IMR-90 (cell line): ENCODE data around the gene ANKS3. TPM values are rescaled to one million over a fixed set of nuclear protein-coding genes. Genes with fewer than 3 reads are reported as not detected.

Experiments used
- ATAC-seq: fragments of 200-7000 bp; cut with Tn5 transposase; 2 replicates; pipeline ENCODE4 v1.9.1; 2020; ENCODE audit warnings: low read depth, mild to moderate bottlenecking, moderate library complexity
- BruUV-seq: library from RNA; stranded (reverse); fragments of 400-500 nt; replicated peaks from 2 replicates; lab custom pipeline; 2021; lab: Mats Ljungman, UMichigan
- CTCF ChIA-PET: fragments of 300-600 bp; formaldehyde crosslinking; extraction: SDS; loops from one replicate; lab custom pipeline; 2021; ENCODE audit warnings: antibody characterized with exemption; lab: Yijun Ruan, JAX
- POLR2A ChIA-PET: fragments of 300-600 bp; sonication (Branson Sonifier 250); formaldehyde crosslinking; loops from one replicate; lab custom pipeline; 2022; ENCODE audit warnings: antibody characterized with exemption; ENCODE audit not compliant: unreplicated experiment; lab: Charles Lee
- DNase-seq: peaks from one replicate; pipeline ENCODE4 v3.0.0; 2013
- H2AFZ ChIP-seq: replicated peaks from 2 replicates; pipeline ENCODE3; 2013; ENCODE audit warnings: low read length, mild to moderate bottlenecking; ENCODE audit not compliant: poor library complexity
- H2AK5ac ChIP-seq: 2 replicates; pipeline ENCODE4 v1.6.1; 2013; ENCODE audit warnings: low read depth, low read length, inconsistent platforms
- H2AK9ac ChIP-seq: replicated peaks from 2 replicates; pipeline ENCODE3; 2013; ENCODE audit warnings: mild to moderate bottlenecking, low read depth, low read length, moderate library complexity; ENCODE audit not compliant: poor library complexity
- H2BK120ac ChIP-seq: 2 replicates; pipeline ENCODE4 v1.6.1; 2013; ENCODE audit warnings: low read depth, low read length, inconsistent platforms
- H2BK15ac ChIP-seq: 3 replicates; pipeline ENCODE4 v1.6.1; 2013; ENCODE audit warnings: low read depth, low read length, inconsistent platforms
- H2BK20ac ChIP-seq: 2 replicates; pipeline ENCODE4 v1.6.1; 2013; ENCODE audit warnings: low read depth, mild to moderate bottlenecking, inconsistent platforms, low read length, moderate library complexity
- H2BK5ac ChIP-seq: 2 replicates; pipeline ENCODE4 v1.6.1; 2013; ENCODE audit warnings: mild to moderate bottlenecking, low read depth, low read length, inconsistent platforms; ENCODE audit not compliant: poor library complexity, severe bottlenecking
- H3K14ac ChIP-seq: replicated peaks from 2 replicates; pipeline ENCODE4 v1.6.1; 2013; ENCODE audit warnings: low read depth, low read length, inconsistent platforms
- H3K18ac ChIP-seq: 2 replicates; pipeline ENCODE4 v1.6.1; 2013; ENCODE audit warnings: low read depth, low read length, control low read depth
- H3K23ac ChIP-seq: 2 replicates; pipeline ENCODE4 v1.6.1; 2013; ENCODE audit warnings: low read depth, low read length, inconsistent platforms
- H3K27ac ChIP-seq: 2 replicates; pipeline ENCODE4 v1.5.1; 2013; ENCODE audit warnings: mild to moderate bottlenecking, control low read depth, low read length; ENCODE audit not compliant: insufficient read depth
- H3K27me3 ChIP-seq: 2 replicates; pipeline ENCODE4 v1.6.1; 2013; ENCODE audit warnings: low read length; ENCODE audit not compliant: control insufficient read depth, insufficient read depth
- H3K36me3 ChIP-seq: 2 replicates; pipeline ENCODE4 v1.6.1; 2013; ENCODE audit warnings: low read length, mixed read lengths; ENCODE audit not compliant: control insufficient read depth, insufficient read depth
- H3K4ac ChIP-seq: 2 replicates; pipeline ENCODE4 v1.6.1; 2013; ENCODE audit warnings: low read depth, low read length, inconsistent platforms
- H3K4me1 ChIP-seq: 2 replicates; pipeline ENCODE4 v1.6.1; 2013; ENCODE audit warnings: low read length, mixed read lengths; ENCODE audit not compliant: control insufficient read depth, insufficient read depth
- H3K4me2 ChIP-seq: 2 replicates; pipeline ENCODE4 v1.6.1; 2013; ENCODE audit warnings: low read depth, mild to moderate bottlenecking, control low read depth, low read length, moderate library complexity
- H3K4me3 ChIP-seq: 2 replicates; pipeline ENCODE4 v1.5.1; 2013; ENCODE audit warnings: low read depth, mild to moderate bottlenecking, control low read depth, low read length, moderate library complexity; ENCODE audit not compliant: insufficient read depth
- H3K56ac ChIP-seq: 2 replicates; pipeline ENCODE4 v1.6.1; 2013; ENCODE audit warnings: low read length, inconsistent platforms; ENCODE audit not compliant: insufficient read depth; ENCODE audit errors: extremely low read depth
- H3K79me1 ChIP-seq, 2 experiments: 2 replicates each; pipeline ENCODE4 v1.6.1; 2013; ENCODE audit warnings: low read length in 2 of 2, inconsistent platforms in 1 of 2, low read depth in 1 of 2
- H3K9ac ChIP-seq: 2 replicates; pipeline ENCODE4 v1.6.1; 2013; ENCODE audit warnings: low read depth, low read length, control low read depth
- H3K9me1 ChIP-seq: 2 replicates; pipeline ENCODE4 v1.6.1; 2013; ENCODE audit warnings: low read length, inconsistent platforms; ENCODE audit not compliant: insufficient read depth
- H3K9me3 ChIP-seq: 2 replicates; pipeline ENCODE4 v1.6.1; 2013; ENCODE audit warnings: low read length; ENCODE audit not compliant: control insufficient read depth, insufficient read depth
- H4K20me1 ChIP-seq: 2 replicates; pipeline ENCODE4 v1.6.1; 2013; ENCODE audit warnings: low read length, inconsistent platforms; ENCODE audit not compliant: insufficient read depth
- H4K5ac ChIP-seq: 2 replicates; pipeline ENCODE4 v1.6.1; 2013; ENCODE audit warnings: mild to moderate bottlenecking, low read depth, low read length, control low read depth
- H4K8ac ChIP-seq, 2 experiments: 2 replicates each; pipeline ENCODE4 v1.6.1; 2013; ENCODE audit warnings: low read depth in 2 of 2, low read length in 2 of 2, control low read depth in 1 of 2, inconsistent platforms in 1 of 2
- H4K91ac ChIP-seq: 2 replicates; pipeline ENCODE4 v1.6.1; 2013; ENCODE audit warnings: low read depth, low read length, inconsistent platforms; ENCODE audit not compliant: insufficient read depth
- BHLHE40 ChIP-seq: fragments of 150-350 bp; IDR thresholded peaks from 2 replicates; pipeline ENCODE4 v1.6.1; 2016; ENCODE audit warnings: mild to moderate bottlenecking, low read depth, low read length
- CEBPB ChIP-seq: IDR thresholded peaks from 2 replicates; pipeline ENCODE4 v1.6.1; 2012; ENCODE audit warnings: low read depth, low read length, improper control_type of control experiment
- CHD1 ChIP-seq: IDR thresholded peaks from 2 replicates; pipeline ENCODE4 v1.6.1; 2012; ENCODE audit warnings: low read depth, low read length, improper control_type of control experiment
- FOS ChIP-seq: fragments of 150-350 bp; IDR thresholded peaks from 2 replicates; pipeline ENCODE4 v1.6.1; 2016; ENCODE audit warnings: low read depth, low read length
- MAFK ChIP-seq: IDR thresholded peaks from 2 replicates; pipeline ENCODE4 v1.6.1; 2012; ENCODE audit warnings: low read depth, low read length, improper control_type of control experiment
- MAZ ChIP-seq: IDR thresholded peaks from 2 replicates; pipeline ENCODE4 v1.6.1; 2012; ENCODE audit warnings: low read depth, mild to moderate bottlenecking, low read length, improper control_type of control experiment, moderate library complexity, borderline replicate concordance
- MXI1 ChIP-seq: IDR thresholded peaks from 2 replicates; pipeline ENCODE4 v1.6.1; 2012; ENCODE audit warnings: low read depth, mild to moderate bottlenecking, low read length, moderate library complexity, borderline replicate concordance
- NFE2L2 ChIP-seq: fragments of 150-350 bp; IDR thresholded peaks from 2 replicates; pipeline ENCODE4 v1.6.1; 2016; ENCODE audit warnings: low read depth, mild to moderate bottlenecking, low read length
- POLR2A ChIP-seq: IDR thresholded peaks from 2 replicates; pipeline ENCODE4 v1.6.1; 2012; ENCODE audit warnings: mild to moderate bottlenecking, low read depth, low read length
- RCOR1 ChIP-seq: IDR thresholded peaks from 2 replicates; pipeline ENCODE4 v1.6.1; 2012; ENCODE audit warnings: mild to moderate bottlenecking, low read length, improper control_type of control experiment; ENCODE audit not compliant: insufficient replicate concordance
- RFX5 ChIP-seq: IDR thresholded peaks from 2 replicates; pipeline ENCODE4 v1.8.0; 2012; ENCODE audit warnings: low read depth, mild to moderate bottlenecking, low read length, moderate library complexity
- SMC3 ChIP-seq: fragments of 150-350 bp; IDR thresholded peaks from 2 replicates; pipeline ENCODE4 v1.6.1; 2016; ENCODE audit warnings: low read depth, mild to moderate bottlenecking, antibody characterized with exemption, low read length, moderate library complexity
- WGBS, 2 experiments: methylation state at CpG; one replicate each; pipeline versions ENCODE4 v1.1.5 to v1.1.7; 2013; ENCODE audit warnings: missing lambda C conversion rate in 2 of 2; ENCODE audit not compliant: insufficient read length in 1 of 2; ENCODE audit errors: extremely low coverage in 2 of 2; 5-methylcytosine and 5-hydroxymethylcytosine counted together
- dilution Hi-C: fragments of 300-500 bp; cut with HindIII; formaldehyde crosslinking; loops from one replicate; pipeline ENCODE4 v1.14.3; 2018; ENCODE audit warnings: low sequenced_read_pairs; ENCODE audit not compliant: unreplicated experiment
- in situ Hi-C: fragments of 300-500 bp; cut with MboI; formaldehyde crosslinking; loops from 3 replicates; pipeline ENCODE4 v1.14.3; 2019; ENCODE audit warnings: low sequenced_read_pairs, inconsistent platforms, mixed read lengths
- intact Hi-C: fragments of 100-400 bp; cut with micrococcal nuclease; formaldehyde crosslinking; loops from 2 replicates; pipeline ENCODE4 v1.10.0; 2022
- polyA plus RNA-seq, 3 experiments: library from polyadenylated mRNA; depleted of rRNA; stranded (reverse); fragments of >200 nt; gene quantifications; 2 replicates each; pipeline ENCODE4 v1.2.3, GENCODE V29; 2012; ENCODE audit warnings: low replicate concordance in 1 of 3
- total RNA-seq: library from RNA; depleted of rRNA; stranded (reverse); fragments of >200 nt; gene quantifications from 2 replicates; pipeline ENCODE4 v1.2.3, GENCODE V29; 2012
- TF ChIP-seq, protein P1 (sequence below): conservative IDR thresholded peaks from 2 replicates; pipeline ENCODE4 v1.5.1; 2012; ENCODE audit warnings: mild to moderate bottlenecking, low read depth, low read length, improper control_type of control experiment
- TF ChIP-seq, protein P2 (sequence below): fragments of 150-350 bp; IDR thresholded peaks from 2 replicates; pipeline ENCODE4 v1.6.1; 2016; ENCODE audit warnings: low read depth, mild to moderate bottlenecking, low read length, moderate library complexity, borderline replicate concordance
- TF ChIP-seq, protein P3 (sequence below): fragments of 150-350 bp; IDR thresholded peaks from 2 replicates; pipeline ENCODE4 v1.6.1; 2017; ENCODE audit warnings: mild to moderate bottlenecking, antibody characterized with exemption, low read length, low read depth

Gene ANKS3
- total and polyA plus RNA-seq, 2 of the 4 experiments (the other 2 are of a cell fraction) = 24.4 to 25.0 TPM

DNA sequence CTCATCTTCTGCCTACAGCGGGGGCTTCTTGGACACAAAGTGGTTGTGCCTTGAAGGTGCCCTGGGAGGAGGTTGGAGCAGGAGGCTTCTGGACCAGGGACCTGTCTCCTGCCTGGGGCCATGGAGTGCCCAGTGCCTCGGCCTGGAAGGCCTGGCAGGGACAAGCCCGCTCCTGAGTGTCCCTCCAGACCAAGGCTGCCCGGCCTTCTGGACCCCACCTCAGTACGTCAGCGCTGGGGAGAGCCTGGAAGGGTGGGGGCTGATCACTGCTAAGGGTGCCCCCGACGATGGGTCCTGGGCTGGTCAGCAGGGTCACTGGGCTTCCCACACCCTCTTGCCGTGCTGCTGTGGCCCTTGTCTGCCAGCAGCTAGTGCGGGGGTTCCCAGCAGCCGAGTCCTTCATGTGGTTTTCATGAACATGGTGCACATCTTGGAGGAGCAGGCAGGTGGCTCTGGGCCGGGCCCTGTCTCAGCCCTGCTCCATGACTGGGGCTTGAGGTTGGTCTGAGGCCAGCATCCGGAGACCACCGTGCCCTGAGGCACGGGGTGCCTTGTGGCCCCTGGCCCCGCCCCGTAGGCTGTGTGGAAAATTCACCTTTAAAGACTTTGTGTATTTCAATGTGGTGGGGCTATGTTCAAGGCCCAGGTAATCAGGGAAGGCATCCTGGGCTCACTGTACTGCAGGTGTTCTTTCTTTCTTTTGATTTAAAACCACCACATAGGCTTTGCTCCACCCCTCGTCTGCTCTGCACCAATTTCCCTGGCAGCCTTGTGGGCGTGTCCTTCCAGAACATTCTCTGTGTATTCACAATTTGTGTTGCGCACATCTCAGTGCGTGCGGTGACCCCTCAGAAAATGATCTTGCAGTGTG lies 87.1 kb downstream of the ANKS3 start:
- DNase-seq (no peak), ATAC-seq (no peak)
- H3K9me1 ChIP-seq = no peaks in the 10 kb centered on the region
- peaks cover 15 to 60% of the 10 kb centered on the region in 2 experiments for H3K79me1 ChIP-seq
- POLR2A ChIA-PET = no interaction called here
- dilution Hi-C loops = no loop called here
- no peak overlapping the region for H3K4me3 ChIP-seq
- in situ Hi-C loops = no loop called here
- H3K14ac ChIP-seq = no peak overlapping the region
- H3K4me1 ChIP-seq = no peaks in the 10 kb centered on the region
- H3K4me2 ChIP-seq = no peak overlapping the region
- no peak overlapping the region for H2BK20ac ChIP-seq
- no peak overlapping the region for H3K9ac ChIP-seq
- H3K9me3 ChIP-seq = no peaks in the 10 kb centered on the region
- H3K23ac ChIP-seq = no peak overlapping the region
- no peak overlapping the region for H3K18ac ChIP-seq
- no peak overlapping the region for H2BK120ac ChIP-seq
- H2AK5ac ChIP-seq = no peak overlapping the region
- H2AFZ ChIP-seq = no peak overlapping the region
- no peak overlapping the region for H2AK9ac ChIP-seq
- H4K91ac ChIP-seq = no peak overlapping the region
- BruUV-seq = no TSS peak
- peaks cover 63% of the 10 kb centered on the region for H4K20me1 ChIP-seq
- H3K27me3 ChIP-seq = no peaks in the 10 kb centered on the region
- H2BK15ac ChIP-seq = no peak overlapping the region
- H2BK5ac ChIP-seq = no peak overlapping the region
- H3K56ac ChIP-seq = no peak overlapping the region
- intact Hi-C loops = no loop called here
- H4K8ac ChIP-seq = no peak overlapping the region
- CTCF ChIA-PET = no interaction called here
- 96% methylated on average over 12 of the region's 22 CpGs; no CpG with 5 or more reads in 1 of the 2 experiments for WGBS, 2 experiments
- no peak overlapping the region for H3K27ac ChIP-seq
- H4K5ac ChIP-seq = no peak overlapping the region
- no peak overlapping the region for H3K4ac ChIP-seq
- peaks cover 25% of the 10 kb centered on the region for H3K36me3 ChIP-seq
- TF ChIP-seq MAFK (no peak), POLR2A (no peak), CHD1 (no peak), SMC3 (no peak), FOS (no peak), NFE2L2 (no peak), BHLHE40 (no peak), RFX5 (no peak), CEBPB (no peak), RCOR1 (no peak), MAZ (no peak), MXI1 (no peak)
- TF ChIP-seq, protein P1, sequence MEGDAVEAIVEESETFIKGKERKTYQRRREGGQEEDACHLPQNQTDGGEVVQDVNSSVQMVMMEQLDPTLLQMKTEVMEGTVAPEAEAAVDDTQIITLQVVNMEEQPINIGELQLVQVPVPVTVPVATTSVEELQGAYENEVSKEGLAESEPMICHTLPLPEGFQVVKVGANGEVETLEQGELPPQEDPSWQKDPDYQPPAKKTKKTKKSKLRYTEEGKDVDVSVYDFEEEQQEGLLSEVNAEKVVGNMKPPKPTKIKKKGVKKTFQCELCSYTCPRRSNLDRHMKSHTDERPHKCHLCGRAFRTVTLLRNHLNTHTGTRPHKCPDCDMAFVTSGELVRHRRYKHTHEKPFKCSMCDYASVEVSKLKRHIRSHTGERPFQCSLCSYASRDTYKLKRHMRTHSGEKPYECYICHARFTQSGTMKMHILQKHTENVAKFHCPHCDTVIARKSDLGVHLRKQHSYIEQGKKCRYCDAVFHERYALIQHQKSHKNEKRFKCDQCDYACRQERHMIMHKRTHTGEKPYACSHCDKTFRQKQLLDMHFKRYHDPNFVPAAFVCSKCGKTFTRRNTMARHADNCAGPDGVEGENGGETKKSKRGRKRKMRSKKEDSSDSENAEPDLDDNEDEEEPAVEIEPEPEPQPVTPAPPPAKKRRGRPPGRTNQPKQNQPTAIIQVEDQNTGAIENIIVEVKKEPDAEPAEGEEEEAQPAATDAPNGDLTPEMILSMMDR = no peak
- TF ChIP-seq, protein P2, sequence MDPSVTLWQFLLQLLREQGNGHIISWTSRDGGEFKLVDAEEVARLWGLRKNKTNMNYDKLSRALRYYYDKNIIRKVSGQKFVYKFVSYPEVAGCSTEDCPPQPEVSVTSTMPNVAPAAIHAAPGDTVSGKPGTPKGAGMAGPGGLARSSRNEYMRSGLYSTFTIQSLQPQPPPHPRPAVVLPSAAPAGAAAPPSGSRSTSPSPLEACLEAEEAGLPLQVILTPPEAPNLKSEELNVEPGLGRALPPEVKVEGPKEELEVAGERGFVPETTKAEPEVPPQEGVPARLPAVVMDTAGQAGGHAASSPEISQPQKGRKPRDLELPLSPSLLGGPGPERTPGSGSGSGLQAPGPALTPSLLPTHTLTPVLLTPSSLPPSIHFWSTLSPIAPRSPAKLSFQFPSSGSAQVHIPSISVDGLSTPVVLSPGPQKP = no peak
- TF ChIP-seq, protein P3, sequence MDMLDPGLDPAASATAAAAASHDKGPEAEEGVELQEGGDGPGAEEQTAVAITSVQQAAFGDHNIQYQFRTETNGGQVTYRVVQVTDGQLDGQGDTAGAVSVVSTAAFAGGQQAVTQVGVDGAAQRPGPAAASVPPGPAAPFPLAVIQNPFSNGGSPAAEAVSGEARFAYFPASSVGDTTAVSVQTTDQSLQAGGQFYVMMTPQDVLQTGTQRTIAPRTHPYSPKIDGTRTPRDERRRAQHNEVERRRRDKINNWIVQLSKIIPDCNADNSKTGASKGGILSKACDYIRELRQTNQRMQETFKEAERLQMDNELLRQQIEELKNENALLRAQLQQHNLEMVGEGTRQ = no peak
